Cerebellar cortex (tissue), 1 donor: ENCODE data around the gene AKAP13.

ENCODE experiments used
- DNase-seq: peaks from one replicate; pipeline ENCODE4 v3.0.0-alpha.2; 2015; ENCODE audit warnings: low spot score

Gene AKAP13

GRCh38 chr15:85388566-85389305, 8.3 kb downstream of the AKAP13 start:
- DNase-seq: no peak

GRCh38 chr15:85389306-85389650, 8.9 kb downstream of the AKAP13 start:
- DNase-seq: no peak

- no peak for DNase-seq
Observed at GRCh38 chr15:85389772-85390171, 9.4 kb downstream of the AKAP13 start.

- DNase-seq: no peak
Observed at GRCh38 chr15:85393210-85393609, 12.8 kb downstream of the AKAP13 start.

DNA sequence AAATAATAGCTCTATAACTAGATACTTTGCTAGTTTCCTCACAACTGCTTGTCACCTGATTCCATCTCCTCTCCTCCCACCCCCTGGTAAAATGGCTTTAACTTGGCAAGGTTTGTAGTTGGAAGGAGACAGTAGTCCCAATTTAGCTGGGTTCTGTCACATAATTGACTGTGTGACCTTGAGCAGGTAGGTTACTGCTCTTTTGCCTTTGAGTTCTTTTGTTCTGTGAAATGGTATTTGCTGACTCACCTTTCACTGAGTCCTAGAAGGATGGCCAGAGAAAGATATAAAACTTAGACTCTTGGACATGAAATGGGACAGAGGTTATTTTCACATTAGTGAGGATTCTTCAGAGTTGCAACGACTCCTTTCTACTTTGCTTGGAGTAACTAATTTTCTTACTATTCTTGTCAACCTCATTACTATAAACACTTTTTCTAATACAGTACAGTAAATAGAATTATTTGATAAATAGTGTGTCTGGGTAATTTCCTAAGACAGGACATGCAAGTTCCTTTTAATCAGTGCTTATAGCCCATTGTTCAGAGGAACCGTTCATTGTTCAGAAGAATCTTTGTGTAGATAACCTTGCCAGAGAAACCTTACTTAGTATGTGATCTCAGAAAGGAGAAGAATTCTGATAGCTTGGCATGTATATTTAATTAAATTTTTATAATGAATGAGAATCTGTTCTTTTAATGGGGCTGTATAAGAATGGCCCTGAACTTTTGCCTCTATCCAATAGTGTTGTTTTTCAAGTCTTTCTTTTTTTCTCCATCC, 14.3 kb downstream of the AKAP13 start:
- DNase-seq: no peak

- DNase-seq: no peak
Observed at GRCh38 chr15:85396554-85396953, 16.2 kb downstream of the AKAP13 start.

DNA sequence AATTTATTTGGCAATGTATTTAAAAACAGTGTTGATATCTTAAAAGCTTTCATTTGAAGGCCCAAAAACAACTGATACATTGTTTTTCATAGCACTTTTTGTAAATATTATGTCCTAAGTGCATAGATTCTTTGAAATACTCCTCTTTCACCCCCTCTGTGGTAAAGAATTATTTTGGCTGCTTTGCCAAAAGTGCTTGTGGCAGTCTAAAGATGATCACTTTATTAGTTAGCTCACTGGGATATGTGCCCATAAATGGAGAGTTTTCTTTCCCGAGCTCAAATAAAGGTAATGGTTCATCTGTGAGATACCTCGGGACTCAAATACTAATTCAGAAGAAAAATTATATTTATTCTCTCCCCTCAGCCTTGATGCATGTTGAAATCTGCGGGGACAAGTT, 16.7 kb downstream of the AKAP13 start:
- DNase-seq: no peak

- no peak for DNase-seq
Observed at GRCh38 chr15:85397926-85398325, 17.5 kb downstream of the AKAP13 start.

GRCh38 chr15:85398822-85399221, 18.4 kb downstream of the AKAP13 start:
- no peak for DNase-seq

- no peak for DNase-seq
Observed at GRCh38 chr15:85399627-85400026, 19.2 kb downstream of the AKAP13 start.

DNA sequence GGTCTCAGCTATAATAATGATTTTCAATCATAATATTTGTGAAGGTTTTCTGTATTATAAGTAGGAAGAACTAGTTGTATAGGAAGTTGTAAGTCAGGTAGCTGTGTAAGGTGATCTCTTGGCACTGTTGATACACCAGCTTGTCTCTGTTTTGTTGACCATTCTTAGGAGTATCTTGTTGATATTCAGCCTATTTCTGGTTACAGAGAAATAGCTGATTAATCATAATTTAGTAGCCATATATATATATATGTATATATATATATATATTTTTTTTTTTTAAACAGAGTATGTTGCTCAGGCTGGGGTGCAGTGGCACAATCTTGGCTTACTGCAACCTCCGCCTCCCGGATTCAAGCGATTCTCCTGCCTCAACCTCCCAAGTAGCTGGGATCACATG, 20.2 kb downstream of the AKAP13 start:
- DNase-seq: no peak

DNA sequence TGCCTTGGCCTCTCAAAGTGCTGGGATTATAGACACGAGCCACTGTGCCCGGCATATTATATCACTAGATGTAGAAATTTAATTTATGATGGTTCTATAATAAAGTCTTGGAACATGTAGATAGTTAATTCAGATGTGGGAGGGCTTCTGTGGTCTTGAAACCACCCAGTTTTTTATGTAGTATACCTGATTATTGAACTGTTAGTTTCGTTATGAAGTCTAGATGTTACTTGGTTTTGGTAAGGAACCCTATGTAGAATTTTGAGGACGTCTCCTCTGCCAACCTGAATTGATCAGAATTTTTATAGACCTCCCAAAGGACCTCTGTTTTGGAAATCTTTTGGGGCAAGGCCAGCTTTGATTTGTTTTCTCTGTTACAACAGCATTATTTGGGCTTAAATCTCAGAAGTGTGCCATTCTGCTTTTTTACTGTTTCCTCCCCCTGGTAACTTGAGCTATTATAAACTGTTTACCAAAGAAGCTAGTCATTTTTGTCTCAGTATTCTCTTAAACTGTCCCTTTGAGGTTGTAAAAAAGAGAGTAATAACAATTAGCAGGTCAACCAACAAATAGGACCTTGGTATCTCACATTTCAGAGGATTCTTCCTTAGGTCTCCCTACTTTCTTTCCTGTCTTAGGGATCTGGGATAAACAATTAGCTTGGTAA, 20.8 kb downstream of the AKAP13 start:
- DNase-seq: no peak

DNA sequence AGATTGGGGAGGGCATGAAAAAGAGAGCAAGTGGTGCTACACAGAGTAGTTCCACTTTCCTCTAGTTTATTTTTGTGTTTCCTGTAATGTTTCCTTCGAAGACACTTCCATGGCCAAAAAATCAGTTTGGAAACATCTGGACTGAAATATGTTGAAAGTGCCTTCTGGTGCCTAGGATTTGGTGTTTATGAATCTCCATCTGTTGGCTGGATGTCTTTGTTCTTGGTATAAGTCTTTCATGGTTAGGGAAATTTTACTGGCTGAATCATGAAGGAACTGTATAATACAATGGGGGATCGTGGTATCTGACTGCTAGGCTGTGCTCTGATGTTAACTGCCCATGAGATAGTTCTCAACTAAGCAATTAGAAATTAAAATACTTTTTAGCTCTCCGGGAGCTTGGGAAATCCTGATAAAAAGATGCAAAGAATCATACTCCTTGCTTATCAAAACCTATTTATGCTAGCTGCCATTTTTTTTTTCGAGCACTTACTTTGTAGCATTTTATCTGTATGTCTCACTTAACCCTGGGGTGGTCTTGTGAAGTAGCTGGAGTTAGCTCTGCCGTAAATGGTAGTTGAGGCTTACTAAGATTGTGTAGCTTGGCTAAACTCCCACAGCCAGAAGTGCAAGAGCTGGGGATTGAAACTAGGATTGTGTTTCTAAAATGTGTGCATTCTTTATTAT, 21.9 kb downstream of the AKAP13 start:
- no peak for DNase-seq

- no peak for DNase-seq
Observed at GRCh38 chr15:85403745-85404144, 23.3 kb downstream of the AKAP13 start.

- DNase-seq: no peak
Observed at GRCh38 chr15:85404176-85404917, 23.9 kb downstream of the AKAP13 start.

DNA sequence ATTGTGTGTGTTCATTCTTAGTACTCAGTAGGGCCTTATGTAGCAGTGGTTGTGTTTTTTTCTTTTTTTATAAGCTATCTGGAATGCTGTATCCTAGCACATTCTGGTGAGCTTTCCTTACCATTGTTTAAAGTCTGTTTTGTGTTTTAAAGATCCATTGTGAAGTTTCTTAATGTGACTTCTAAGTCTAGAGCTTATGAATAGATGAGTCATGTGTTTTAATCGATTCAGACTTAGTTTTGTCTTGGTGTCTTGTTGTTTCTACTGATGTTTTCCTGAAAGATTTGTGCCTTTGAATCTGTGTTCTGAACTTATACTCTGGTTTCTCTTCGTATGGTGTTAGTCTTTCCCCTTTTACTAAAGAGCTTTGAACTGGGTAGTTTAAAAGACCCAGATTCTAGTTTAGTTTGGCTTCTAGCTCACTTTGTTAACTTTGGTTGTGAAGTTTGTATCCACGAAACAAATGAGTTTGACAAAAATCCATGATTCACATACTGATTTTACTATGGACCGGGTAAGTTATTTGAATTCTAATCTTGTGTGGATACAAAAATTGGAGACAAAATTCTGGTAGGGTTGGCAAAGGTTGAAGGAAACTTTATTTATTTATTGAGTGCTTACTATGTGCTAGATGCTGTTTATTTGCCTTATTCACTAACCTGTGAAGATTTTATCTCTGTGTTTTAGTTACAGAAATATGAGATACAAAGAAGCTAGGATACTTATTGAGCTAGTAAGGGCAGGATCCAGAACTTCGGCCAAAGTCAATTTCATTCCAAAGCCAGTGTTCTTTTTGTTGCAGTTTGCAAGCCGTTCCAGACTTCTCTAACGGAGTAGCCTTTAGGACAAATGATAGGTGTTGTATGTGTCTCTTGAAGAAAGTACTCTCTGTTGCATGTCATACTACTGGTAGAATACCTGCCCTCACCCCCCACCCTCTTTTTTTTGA, 24.8 kb downstream of the AKAP13 start:
- DNase-seq: no peak

- DNase-seq: no peak
Observed at GRCh38 chr15:85406916-85407315, 26.5 kb downstream of the AKAP13 start.

- DNase-seq: no peak
Observed at GRCh38 chr15:85407421-85408269, 27.2 kb downstream of the AKAP13 start.

DNA sequence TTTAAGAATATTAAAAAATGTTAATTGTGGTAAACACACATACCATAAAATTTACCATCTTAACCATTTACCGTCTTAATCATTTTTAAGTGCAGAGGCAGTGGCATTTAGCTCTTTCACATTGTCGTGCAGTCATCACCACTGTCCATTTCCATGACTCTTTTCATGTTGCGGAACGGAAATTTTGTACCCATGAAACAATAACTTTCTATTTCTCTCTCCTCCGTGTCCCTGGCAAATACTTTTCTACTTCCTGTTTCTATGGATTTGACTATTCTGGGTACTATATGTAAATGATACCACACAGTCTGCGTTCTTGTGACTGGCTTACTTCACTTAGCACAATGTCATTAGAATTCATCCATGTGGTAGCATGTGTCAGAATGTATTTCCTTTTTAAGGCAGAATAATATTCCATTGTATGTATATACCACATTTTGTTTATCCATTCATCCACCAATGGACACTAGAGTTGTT, 27.9 kb downstream of the AKAP13 start:
- no peak for DNase-seq

- no peak for DNase-seq
Observed at GRCh38 chr15:85412066-85412465, 31.7 kb downstream of the AKAP13 start.
